HG02623 (cell line): ENCODE measurements around the gene PRDX6.
"Not testable (repeated sequence)": the region's sequence is repeated elsewhere in the genome, so short reads cannot be mapped to it uniquely, and the experiment has no call there.

Source experiments
- ATAC-seq: cut with Tn5 transposase; IDR thresholded peaks from one replicate; pipeline ENCODE4 v1.9.1; 2021; ENCODE audit warnings: moderate library complexity; ENCODE audit not compliant: unreplicated experiment

The PRDX6 gene

GRCh38 chr1:173464185-173464584 lies 12.9 kb upstream of the PRDX6 start:
- ATAC-seq = not testable (repeated sequence)

GRCh38 chr1:173467426-173467825 lies 9.7 kb upstream of the PRDX6 start:
- no peak for ATAC-seq

DNA sequence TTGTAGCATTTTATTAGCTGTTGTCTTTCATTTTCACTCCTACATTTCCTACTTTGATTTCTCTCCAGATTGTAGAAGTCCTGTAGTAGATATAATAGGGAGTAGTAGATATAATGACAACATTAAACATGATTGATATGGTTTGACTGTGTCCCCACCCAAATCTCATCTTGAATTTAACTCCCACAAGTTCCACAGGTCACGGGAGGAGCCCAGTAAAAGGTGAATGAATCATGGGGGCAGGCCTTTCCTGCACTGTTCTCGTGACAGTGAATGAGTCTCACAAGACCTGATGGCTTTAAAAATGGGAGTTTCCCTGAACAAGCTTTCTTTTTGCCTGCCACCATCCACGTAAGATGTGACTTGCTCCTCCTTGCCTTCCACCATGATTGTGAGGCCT lies 7.5 kb upstream of the PRDX6 start:
- ATAC-seq = no peak

- no peak for ATAC-seq
These were observed 6.5 kb upstream of the PRDX6 start for GRCh38 chr1:173470608-173471007.

GRCh38 chr1:173473599-173474011 lies 3.5 kb upstream of the PRDX6 start:
- ATAC-seq = no peak

DNA sequence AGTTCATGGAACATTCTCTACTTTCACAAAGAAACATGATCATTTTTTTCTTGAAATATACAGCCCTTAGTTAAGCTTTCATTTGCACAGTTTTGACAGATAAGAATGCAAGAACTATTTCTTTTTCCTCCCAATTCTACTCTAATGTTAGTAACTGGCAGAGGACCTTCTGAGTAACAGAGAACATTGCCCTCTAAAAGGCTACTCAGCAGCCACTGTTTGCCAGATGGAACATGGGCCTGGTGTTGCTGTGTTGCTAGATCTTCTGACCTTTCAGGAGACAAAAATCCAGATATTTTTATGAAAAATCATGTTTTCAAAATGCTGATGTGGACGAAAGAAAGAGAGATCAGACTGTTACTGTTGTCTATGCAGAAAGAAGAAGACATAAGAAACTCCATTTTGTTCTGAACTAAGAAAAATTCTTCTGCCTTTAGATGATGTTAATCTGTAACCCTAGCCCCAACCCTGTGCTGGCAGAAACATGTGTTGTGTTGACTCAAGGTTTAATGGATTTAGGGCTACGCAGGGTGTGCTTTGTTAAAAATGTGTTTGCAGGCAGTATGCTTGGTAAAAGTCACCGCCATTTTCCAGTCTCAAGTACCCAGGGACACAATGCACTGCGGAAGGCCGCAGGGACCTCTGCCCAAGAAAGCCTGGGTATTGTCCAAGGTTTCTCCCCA lies 2.9 kb upstream of the PRDX6 start:
- no peak for ATAC-seq

DNA sequence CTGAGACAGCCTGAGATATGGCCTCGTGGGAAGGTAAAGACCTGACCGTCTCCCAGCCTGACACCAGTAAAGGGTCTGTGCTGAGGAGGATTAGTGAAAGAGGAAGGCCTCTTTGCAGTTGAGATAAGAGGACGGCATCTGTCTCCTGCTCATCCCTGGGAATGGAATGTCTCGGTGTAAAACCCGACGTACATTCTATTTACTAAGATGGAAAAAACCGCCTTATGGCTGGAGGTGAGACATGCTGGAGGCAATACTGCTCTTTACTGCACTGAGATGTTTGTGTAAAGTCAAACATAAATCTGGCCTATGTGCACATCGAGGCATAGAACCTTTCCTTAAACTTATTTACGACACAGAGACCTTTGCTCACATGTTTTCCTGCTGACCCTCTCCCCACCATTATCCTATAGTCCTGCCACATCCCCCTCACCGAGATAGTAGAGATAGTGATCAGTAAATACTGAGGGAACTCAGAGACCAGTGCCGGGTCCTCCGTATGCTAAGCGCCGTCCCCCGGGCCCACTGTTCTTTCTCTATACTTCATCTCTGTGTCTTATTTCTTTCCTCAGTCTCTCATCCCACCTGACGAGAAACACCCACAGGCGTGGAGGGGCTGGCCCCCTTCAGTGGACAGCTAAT lies 2.2 kb upstream of the PRDX6 start:
- not testable (repeated sequence) for ATAC-seq

- ATAC-seq = no peak
These were observed 1.5 kb upstream of the PRDX6 start for GRCh38 chr1:173475564-173476196.

DNA sequence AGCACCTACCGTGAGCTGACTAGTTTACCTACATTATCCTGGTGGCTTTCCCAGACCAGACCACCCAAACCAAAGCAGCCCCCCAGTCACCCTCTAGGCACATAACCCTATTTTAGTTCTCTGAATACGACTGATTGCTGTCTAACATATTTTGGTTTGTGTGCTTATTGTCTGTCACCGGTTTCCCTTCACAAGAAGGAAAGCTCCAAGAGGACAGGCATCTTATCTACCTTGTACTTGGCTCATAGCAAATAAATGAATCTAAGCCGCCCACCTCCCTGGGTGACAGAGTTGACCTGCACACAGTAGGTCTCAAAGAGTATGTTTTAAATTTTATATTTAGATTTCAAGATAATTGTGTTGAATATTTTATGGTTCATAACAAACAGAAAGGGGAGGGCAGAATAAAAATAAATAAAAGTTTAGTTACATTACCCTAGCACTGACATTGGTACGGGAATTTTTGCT lies 904 bp upstream of the PRDX6 start:
- ATAC-seq = no peak

DNA sequence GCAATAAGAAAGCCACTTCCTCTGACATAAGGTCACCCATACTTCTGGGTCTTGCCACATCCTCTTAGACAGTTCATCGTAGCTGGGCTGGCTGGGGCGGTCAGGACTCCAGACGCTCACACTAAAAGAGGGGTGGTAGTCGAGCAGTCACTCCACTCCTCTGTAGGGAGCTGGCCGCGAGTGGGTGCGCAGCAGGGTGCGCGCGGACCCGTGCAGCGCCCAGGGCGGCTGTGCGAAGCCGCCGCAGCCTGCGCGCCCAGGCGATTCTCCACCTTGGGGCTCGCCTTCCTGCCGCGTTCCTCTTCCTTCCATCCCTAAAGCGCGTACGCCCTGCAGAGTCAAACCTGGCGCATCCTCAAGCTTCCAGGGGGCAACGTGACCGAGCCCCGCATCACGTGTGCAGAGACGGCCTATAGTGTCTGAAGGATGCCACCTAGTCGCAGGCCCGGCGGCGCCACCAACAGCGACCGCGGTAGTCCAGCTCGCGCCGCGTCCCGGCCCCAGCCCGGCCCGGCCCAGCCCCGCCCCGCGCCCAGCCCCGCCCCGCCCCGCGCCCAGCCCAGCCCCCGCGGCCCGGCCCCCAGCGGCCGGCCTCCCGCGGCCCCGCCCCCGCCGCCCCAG lies 360 bp upstream of the PRDX6 start:
- ATAC-seq = peak; percentile 95

DNA sequence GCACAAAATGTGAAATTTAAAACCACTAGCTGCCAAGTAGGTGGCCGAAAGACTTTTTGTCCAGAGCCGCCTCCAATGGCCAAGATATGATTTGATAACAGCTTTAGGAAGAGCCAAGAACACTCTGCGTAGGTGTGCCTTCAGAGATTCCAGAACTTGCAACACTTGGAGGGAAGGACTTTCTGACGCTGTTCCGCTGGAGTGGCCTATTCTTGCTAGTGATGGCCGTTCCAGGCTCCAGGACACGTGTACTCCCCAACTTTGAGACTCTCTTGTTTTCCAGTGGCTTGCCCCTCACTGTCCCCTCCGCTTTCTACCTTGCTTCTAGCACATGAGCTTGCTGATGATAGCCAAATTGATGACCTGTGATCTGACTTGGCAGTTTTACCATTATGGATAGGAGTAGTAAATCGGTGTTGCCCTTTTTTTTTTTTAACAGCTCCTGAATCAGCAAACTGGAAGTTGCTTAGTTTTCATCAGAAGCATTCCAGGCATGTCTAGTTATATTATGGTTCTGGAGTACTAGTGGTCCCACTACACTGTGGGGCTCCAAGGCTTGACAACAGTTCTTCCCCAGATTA lies 1.0 kb downstream of the PRDX6 start:
- no peak for ATAC-seq

DNA sequence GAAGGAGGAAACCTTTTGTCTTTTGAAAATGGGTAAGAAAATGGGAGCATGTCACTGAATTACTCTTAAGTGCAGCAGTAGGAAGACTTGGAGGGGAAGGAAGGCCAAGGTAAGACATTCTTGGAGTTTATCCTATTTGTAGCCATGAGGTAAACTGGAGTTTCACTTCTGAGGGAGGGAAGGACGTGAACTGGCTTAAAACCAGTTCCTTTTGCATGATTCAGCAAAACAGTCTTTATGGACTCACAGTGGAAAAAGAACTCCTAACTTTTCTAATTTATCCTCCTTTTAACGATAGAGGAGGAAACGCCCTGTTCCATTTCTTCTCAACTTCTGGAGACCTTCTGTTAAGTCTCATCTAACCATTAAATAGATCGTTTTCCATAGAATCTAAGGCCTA lies 2.5 kb downstream of the PRDX6 start:
- ATAC-seq = no peak

DNA sequence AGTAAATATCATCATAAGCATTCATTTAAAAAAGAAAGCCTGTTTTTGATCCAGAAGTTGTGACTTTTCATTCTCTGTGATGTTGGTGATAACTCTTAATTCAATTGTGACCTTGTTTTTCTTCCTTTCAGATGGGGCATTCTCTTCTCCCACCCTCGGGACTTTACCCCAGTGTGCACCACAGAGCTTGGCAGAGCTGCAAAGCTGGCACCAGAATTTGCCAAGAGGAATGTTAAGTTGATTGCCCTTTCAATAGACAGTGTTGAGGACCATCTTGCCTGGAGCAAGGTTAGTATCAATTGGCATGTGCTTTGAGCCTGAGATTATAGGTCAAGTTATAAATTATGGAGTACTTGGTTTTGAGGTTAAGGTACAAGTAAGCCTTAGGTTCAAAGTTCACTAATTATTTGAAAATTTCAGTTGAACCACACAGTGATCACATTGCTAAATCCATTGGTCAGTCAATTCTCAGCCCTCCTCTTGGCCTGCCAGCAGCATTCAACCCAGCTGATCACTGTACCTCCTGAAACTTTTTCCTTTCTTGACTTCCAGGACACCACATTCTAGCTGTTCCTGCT lies 4.1 kb downstream of the PRDX6 start:
- no peak for ATAC-seq

- no peak for ATAC-seq
These were observed 5.5 kb downstream of the PRDX6 start for GRCh38 chr1:173482683-173483082.

GRCh38 chr1:173484276-173484675 lies 7.1 kb downstream of the PRDX6 start:
- ATAC-seq = no peak

- ATAC-seq = no peak
These were observed 8.3 kb downstream of the PRDX6 start for GRCh38 chr1:173485401-173485800.

- ATAC-seq = no peak
These were observed 10.9 kb downstream of the PRDX6 start for GRCh38 chr1:173488001-173488400.

DNA sequence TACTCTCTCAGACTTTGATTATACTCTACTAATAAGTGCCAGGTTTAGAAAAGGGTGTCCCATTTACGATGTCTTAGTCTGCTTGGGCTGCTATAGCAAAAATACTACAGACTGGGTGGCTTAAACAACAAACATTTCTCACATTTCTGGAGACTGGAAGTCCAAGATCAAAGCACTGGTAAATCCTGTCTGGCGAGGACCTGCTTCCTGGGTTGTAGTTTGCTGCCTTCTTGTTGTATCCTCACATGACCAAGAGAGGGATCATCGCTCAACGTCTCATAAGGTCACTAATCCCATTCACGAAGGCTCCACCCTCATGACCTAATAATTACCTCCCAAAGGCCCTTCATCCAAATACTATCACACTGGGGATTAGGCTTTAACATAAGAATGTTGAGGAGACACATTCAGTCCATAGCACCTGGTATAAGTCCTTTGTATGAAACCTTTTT lies 12.0 kb downstream of the PRDX6 start:
- ATAC-seq = no peak

GRCh38 chr1:173489929-173490328 lies 12.8 kb downstream of the PRDX6 start:
- no peak for ATAC-seq

- no peak for ATAC-seq
These were observed 14.4 kb downstream of the PRDX6 start for GRCh38 chr1:173491508-173491907.

- ATAC-seq = not testable (repeated sequence)
These were observed 16.0 kb downstream of the PRDX6 start for GRCh38 chr1:173493125-173493524.
